GM10266 (cell line): Measurements from ENCODE around the gene VTA1.

Experiments
- DNase-seq: peaks from one replicate; pipeline ENCODE4 v3.0.0; 2012; ENCODE audit errors: extremely low spot score
- CTCF ChIP-seq: IDR thresholded peaks from 2 replicates; pipeline ENCODE4 v1.5.1; 2012; ENCODE audit warnings: mild to moderate bottlenecking, low read depth; ENCODE audit not compliant: control insufficient read depth, insufficient read depth; ENCODE audit errors: missing control alignments

The VTA1 gene

GRCh38 chr6:142173980-142174379 lies 26.9 kb downstream of the VTA1 start:
- no peak for TF ChIP-seq CTCF
- DNase-seq = no peak

GRCh38 chr6:142174703-142175102 lies 27.6 kb downstream of the VTA1 start:
- no peak for TF ChIP-seq CTCF
- no peak for DNase-seq

GRCh38 chr6:142178129-142178528 lies 31.1 kb downstream of the VTA1 start:
- TF ChIP-seq CTCF = no peak
- DNase-seq = no peak

GRCh38 chr6:142182004-142182403 lies 34.9 kb downstream of the VTA1 start:
- TF ChIP-seq CTCF = no peak
- DNase-seq = no peak

- DNase-seq = no peak
- TF ChIP-seq CTCF = no peak
Observed at GRCh38 chr6:142183351-142183750, 36.3 kb downstream of the VTA1 start.

- DNase-seq = no peak
- TF ChIP-seq CTCF = no peak
Observed at GRCh38 chr6:142184307-142184706, 37.2 kb downstream of the VTA1 start.

- DNase-seq = no peak
- TF ChIP-seq CTCF = no peak
Observed at GRCh38 chr6:142185641-142186040, 38.6 kb downstream of the VTA1 start.
